Endothelial cell of umbilical vein (primary cell): ENCODE results near the gene BRCA1.
"Not testable (repeated sequence)": the region's sequence is repeated elsewhere in the genome, so short reads cannot be mapped to it uniquely, and the experiment has no call there.

Experiments used
- MYC ChIP-seq: IDR thresholded peaks from one replicate; pipeline ENCODE4 v1.6.1; 2011; ENCODE audit warnings: mild to moderate bottlenecking, low read depth, low read length
- TF ChIP-seq, protein P1 (sequence below), 2 donors: IDR thresholded peaks; 1 replicate in 1 of 2; 2 replicates in 1 of 2; pipeline ENCODE4 v1.5.1; 2011; ENCODE audit warnings: low read length in 2 of 2, mild to moderate bottlenecking in 2 of 2, moderate library complexity in 2 of 2, control low read depth in 1 of 2, inconsistent platforms in 1 of 2, low read depth in 1 of 2; ENCODE audit not compliant: insufficient read depth in 1 of 2; ENCODE audit errors: extremely low read depth in 1 of 2

DNA sequence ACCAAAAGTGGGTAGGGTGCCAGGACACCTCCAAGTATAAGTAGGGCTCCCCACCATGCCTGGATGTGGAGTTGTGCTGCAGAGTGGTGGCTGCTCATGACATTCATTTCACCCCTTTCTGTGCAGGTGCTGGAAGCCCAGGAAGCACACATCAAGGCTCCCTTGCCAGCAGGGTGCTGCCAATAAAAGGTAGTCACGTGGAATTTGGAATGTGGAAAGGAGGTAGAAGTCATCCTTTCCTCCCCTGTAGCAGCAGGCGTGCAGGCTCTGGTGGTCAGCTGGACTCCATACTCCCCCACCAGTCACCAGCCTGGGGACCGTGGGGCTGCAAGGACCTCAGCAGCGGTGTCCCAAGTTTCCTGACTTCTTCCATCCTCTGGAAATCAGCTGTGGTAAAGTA, 13.4 kb upstream of the BRCA1 start:
- TF ChIP-seq, protein P1, sequence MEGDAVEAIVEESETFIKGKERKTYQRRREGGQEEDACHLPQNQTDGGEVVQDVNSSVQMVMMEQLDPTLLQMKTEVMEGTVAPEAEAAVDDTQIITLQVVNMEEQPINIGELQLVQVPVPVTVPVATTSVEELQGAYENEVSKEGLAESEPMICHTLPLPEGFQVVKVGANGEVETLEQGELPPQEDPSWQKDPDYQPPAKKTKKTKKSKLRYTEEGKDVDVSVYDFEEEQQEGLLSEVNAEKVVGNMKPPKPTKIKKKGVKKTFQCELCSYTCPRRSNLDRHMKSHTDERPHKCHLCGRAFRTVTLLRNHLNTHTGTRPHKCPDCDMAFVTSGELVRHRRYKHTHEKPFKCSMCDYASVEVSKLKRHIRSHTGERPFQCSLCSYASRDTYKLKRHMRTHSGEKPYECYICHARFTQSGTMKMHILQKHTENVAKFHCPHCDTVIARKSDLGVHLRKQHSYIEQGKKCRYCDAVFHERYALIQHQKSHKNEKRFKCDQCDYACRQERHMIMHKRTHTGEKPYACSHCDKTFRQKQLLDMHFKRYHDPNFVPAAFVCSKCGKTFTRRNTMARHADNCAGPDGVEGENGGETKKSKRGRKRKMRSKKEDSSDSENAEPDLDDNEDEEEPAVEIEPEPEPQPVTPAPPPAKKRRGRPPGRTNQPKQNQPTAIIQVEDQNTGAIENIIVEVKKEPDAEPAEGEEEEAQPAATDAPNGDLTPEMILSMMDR (IDR thresholded peaks at IDR 0.05; ENCODE audit: extremely low read depth in 1 of 2, insufficient read depth in 1 of 2, low read depth in 1 of 2, low read length in 2 of 2): not testable (repeated sequence)
- TF ChIP-seq MYC: not testable (repeated sequence)
